ENCODE measurements around the gene DNAJC10.

The DNAJC10 gene

GRCh38 chr2:182792441-182792840 is 76.4 kb downstream of the DNAJC10 start:
- peak; percentile 22 for DNase-seq

GRCh38 chr2:182798736-182799135 is 82.7 kb downstream of the DNAJC10 start:
- no peak for DNase-seq

- DNase-seq, result no peak
These were observed 88.1 kb downstream of the DNAJC10 start for GRCh38 chr2:182804128-182804527.

- DNase-seq, result no peak
These were observed 91.3 kb downstream of the DNAJC10 start for GRCh38 chr2:182807319-182807718.

GRCh38 chr2:182810087-182810486 is 94.0 kb downstream of the DNAJC10 start:
- DNase-seq, result no peak

- no peak for DNase-seq
These were observed 98.3 kb downstream of the DNAJC10 start for GRCh38 chr2:182814380-182814779.

GRCh38 chr2:182814804-182815203 is 98.7 kb downstream of the DNAJC10 start:
- DNase-seq, result no peak

- no peak for DNase-seq
These were observed 100.8 kb downstream of the DNAJC10 start for GRCh38 chr2:182816866-182817265.

- no peak for DNase-seq
These were observed 101.5 kb downstream of the DNAJC10 start for GRCh38 chr2:182817558-182817957.

GRCh38 chr2:182818501-182818900 is 102.4 kb downstream of the DNAJC10 start:
- no peak for DNase-seq

- DNase-seq, result no peak
These were observed 102.9 kb downstream of the DNAJC10 start for GRCh38 chr2:182818925-182819324.

- no peak for DNase-seq
These were observed 103.4 kb downstream of the DNAJC10 start for GRCh38 chr2:182819412-182819811.

GRCh38 chr2:182821182-182821581 is 105.1 kb downstream of the DNAJC10 start:
- DNase-seq, result no peak

GRCh38 chr2:182822733-182823132 is 106.7 kb downstream of the DNAJC10 start:
- DNase-seq, result no peak

- peak; percentile 71 for DNase-seq
These were observed 108.2 kb downstream of the DNAJC10 start for GRCh38 chr2:182824056-182824766.

- peak; percentile 66 for DNase-seq
These were observed 108.7 kb downstream of the DNAJC10 start for GRCh38 chr2:182824767-182825158.

- DNase-seq, result no peak
These were observed 110.0 kb downstream of the DNAJC10 start for GRCh38 chr2:182826064-182826463.

GRCh38 chr2:182826496-182826895 is 110.4 kb downstream of the DNAJC10 start:
- DNase-seq, result no peak

GRCh38 chr2:182827182-182827879 is 111.3 kb downstream of the DNAJC10 start:
- no peak for DNase-seq

GRCh38 chr2:182831101-182831500 is 115.0 kb downstream of the DNAJC10 start:
- no peak for DNase-seq

- no peak for DNase-seq
These were observed 115.9 kb downstream of the DNAJC10 start for GRCh38 chr2:182831921-182832320.

- no peak for DNase-seq
These were observed 117.2 kb downstream of the DNAJC10 start for GRCh38 chr2:182833084-182833854.

- no peak for DNase-seq
These were observed 118.2 kb downstream of the DNAJC10 start for GRCh38 chr2:182834293-182834692.

GRCh38 chr2:182836451-182836850 is 120.4 kb downstream of the DNAJC10 start:
- DNase-seq, result no peak

Measured in DMS153 (cell line).